GM21447 (cell line): ENCODE results near the gene MNAT1.

Source experiments
- ATAC-seq: cut with Tn5 transposase; IDR thresholded peaks from one replicate; pipeline ENCODE4 v1.9.1; 2021; ENCODE audit not compliant: unreplicated experiment

MNAT1 gene

GRCh38 chr14:60956632-60957031 lies 222.1 kb downstream of the MNAT1 start:
- no peak for ATAC-seq

GRCh38 chr14:60958146-60958545 lies 223.6 kb downstream of the MNAT1 start:
- no peak for ATAC-seq

GRCh38 chr14:60963761-60964160 lies 229.2 kb downstream of the MNAT1 start:
- no peak for ATAC-seq

GRCh38 chr14:60964904-60965303 lies 230.3 kb downstream of the MNAT1 start:
- ATAC-seq = no peak

- no peak for ATAC-seq
Observed at GRCh38 chr14:60965402-60965801, 230.8 kb downstream of the MNAT1 start.

- no peak for ATAC-seq
Observed at GRCh38 chr14:60968099-60968498, 233.5 kb downstream of the MNAT1 start.

GRCh38 chr14:60968671-60969070 lies 234.1 kb downstream of the MNAT1 start:
- ATAC-seq = no peak

GRCh38 chr14:60970146-60970545 lies 235.6 kb downstream of the MNAT1 start:
- no peak for ATAC-seq

- ATAC-seq = no peak
Observed at GRCh38 chr14:60971271-60971670, 236.7 kb downstream of the MNAT1 start.

GRCh38 chr14:60972295-60972694 lies 237.7 kb downstream of the MNAT1 start:
- ATAC-seq = no peak

- no peak for ATAC-seq
Observed at GRCh38 chr14:60973070-60973469, 238.5 kb downstream of the MNAT1 start.

- no peak for ATAC-seq
Observed at GRCh38 chr14:60974090-60974651, 239.6 kb downstream of the MNAT1 start.

GRCh38 chr14:60975551-60975950 lies 241.0 kb downstream of the MNAT1 start:
- no peak for ATAC-seq

- ATAC-seq = no peak
Observed at GRCh38 chr14:60977847-60978246, 243.3 kb downstream of the MNAT1 start.

- ATAC-seq = peak; percentile 82
Observed at GRCh38 chr14:60980811-60981632, 246.5 kb downstream of the MNAT1 start, which contains the start of the genes SLC38A6 and TRMT5. SLC38A6 (plus strand) TSS chr14:60981245; CDS start chr14:60981278, 33 bp downstream. TRMT5 (minus strand) TSS chr14:60981079; CDS start chr14:60980973, 106 bp downstream.

GRCh38 chr14:60981633-60982455 lies 247.3 kb downstream of the MNAT1 start:
- no peak for ATAC-seq

- ATAC-seq = no peak
Observed at GRCh38 chr14:60984196-60984595, 249.6 kb downstream of the MNAT1 start.

GRCh38 chr14:60986500-60986899 lies 251.9 kb downstream of the MNAT1 start:
- no peak for ATAC-seq

- ATAC-seq = no peak
Observed at GRCh38 chr14:60989599-60989998, 255.0 kb downstream of the MNAT1 start.

GRCh38 chr14:60998617-60999016 lies 264.1 kb downstream of the MNAT1 start:
- no peak for ATAC-seq

GRCh38 chr14:60999536-60999935 lies 265.0 kb downstream of the MNAT1 start:
- no peak for ATAC-seq

- no peak for ATAC-seq
Observed at GRCh38 chr14:61003571-61003970, 269.0 kb downstream of the MNAT1 start.
